DMS79 treated with DMSO at 0.1 percent for 48 hours (cell line): ENCODE measurements around the gene TXNRD1.
"Not testable (repeated sequence)": the region's sequence is repeated elsewhere in the genome, so short reads cannot be mapped to it uniquely, and the experiment has no call there.

Experiments
- DNase-seq: peaks from one replicate; lab custom pipeline; 2025; lab: John Stamatoyannopoulos, UW

Gene TXNRD1

GRCh38 chr12:104305349-104305748, 89.8 kb downstream of the TXNRD1 start:
- DNase-seq = no peak

- DNase-seq = no peak
Measured at GRCh38 chr12:104306376-104306775, 90.8 kb downstream of the TXNRD1 start.

DNA sequence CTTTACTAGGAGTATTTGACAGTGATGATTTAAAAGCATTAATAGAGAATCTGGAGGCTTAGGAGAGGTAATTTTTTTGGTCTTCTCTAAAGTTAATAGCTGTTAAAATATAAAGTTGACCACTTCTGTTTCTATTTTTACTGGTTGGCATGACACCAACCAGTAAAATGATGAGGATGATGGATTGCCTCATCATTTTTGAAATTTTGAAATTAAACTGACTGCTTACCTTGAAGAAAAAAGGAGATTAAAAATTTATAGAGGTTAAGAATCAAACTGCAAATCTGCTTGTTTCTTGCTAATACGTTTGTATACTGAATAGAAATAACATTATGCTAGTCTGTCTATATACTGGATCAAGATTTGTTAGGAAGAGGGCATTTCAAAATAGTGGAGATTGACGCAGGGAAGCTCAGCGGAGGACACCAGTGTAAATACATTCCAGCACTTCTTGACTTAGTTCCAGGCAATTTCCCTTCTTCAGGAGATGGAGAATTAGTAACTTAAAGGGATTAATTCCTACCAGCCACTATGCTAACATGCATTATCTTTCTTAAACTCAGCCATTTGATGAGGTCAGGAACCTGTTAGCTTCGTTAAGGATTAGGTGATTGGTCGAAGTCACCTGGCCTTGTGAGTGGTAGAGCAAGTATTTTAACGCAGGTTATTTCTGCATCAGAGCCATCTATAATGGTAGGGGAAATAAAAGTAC, 91.5 kb downstream of the TXNRD1 start:
- no peak for DNase-seq

DNA sequence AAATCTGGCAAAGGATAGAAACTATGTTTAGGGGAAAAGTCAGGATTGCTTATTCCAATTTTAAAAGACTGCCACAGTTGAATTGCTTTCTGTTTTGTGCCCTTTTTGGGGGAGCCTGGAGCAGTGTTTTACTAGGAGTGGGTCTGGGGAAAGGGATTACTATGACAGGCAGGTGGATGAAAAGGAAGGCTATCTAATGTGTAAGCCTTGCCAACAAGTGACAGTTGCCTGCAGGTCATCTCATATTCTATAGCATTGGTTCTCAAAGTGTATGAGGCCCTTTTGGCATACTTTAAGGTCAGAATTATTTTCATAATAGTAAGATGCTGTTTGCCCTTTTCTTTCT, 92.0 kb downstream of the TXNRD1 start:
- no peak for DNase-seq

DNA sequence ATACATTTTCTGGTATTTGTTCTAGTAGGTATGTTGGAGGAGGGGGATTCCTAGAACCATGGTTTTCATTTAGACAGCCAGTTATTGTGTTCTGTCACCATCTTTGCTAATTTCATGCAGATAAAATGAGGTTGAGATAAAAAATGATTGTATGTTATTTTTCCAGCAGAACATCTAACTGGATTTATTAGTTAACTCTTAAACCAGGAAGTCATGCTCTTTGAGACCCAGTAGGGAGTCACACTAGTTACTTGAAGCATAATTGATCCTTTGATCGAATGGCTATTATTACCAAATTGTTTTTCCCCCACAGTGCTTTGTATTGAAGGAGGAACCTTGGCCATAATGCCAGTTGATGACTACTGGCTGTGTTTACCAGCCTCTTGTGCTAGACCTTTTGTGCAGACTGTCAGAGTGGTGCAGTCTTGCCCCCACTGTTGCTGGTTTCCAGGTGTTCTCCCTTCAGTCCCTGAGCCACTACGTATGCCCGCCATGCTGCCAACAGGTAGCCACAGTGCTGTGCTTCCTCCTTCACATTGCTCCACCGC, 93.9 kb downstream of the TXNRD1 start:
- no peak for DNase-seq

GRCh38 chr12:104310751-104311633, 95.4 kb downstream of the TXNRD1 start:
- DNase-seq = no peak

GRCh38 chr12:104312202-104312601, 96.6 kb downstream of the TXNRD1 start:
- DNase-seq = no peak

GRCh38 chr12:104312654-104313053, 97.1 kb downstream of the TXNRD1 start:
- DNase-seq = no peak

- no peak for DNase-seq
Measured at GRCh38 chr12:104313568-104314241, 98.1 kb downstream of the TXNRD1 start.

DNA sequence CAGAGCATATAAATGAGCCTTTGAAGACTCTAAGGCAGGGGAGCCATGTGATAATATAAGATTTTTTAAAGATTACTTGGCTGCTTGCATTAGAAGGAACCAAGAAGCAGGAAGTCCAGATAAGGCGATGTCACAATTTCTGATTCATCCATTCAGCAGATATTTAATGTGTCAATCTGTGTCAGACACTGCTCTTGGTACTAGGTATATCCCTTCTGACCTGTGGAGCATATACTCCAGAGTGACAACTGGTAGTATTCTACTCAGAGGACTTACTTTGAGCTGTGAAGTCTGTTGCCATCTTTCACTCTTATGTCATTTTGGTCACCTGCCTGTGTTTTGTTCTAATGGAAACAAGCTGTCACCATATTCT, 98.6 kb downstream of the TXNRD1 start:
- no peak for DNase-seq

DNA sequence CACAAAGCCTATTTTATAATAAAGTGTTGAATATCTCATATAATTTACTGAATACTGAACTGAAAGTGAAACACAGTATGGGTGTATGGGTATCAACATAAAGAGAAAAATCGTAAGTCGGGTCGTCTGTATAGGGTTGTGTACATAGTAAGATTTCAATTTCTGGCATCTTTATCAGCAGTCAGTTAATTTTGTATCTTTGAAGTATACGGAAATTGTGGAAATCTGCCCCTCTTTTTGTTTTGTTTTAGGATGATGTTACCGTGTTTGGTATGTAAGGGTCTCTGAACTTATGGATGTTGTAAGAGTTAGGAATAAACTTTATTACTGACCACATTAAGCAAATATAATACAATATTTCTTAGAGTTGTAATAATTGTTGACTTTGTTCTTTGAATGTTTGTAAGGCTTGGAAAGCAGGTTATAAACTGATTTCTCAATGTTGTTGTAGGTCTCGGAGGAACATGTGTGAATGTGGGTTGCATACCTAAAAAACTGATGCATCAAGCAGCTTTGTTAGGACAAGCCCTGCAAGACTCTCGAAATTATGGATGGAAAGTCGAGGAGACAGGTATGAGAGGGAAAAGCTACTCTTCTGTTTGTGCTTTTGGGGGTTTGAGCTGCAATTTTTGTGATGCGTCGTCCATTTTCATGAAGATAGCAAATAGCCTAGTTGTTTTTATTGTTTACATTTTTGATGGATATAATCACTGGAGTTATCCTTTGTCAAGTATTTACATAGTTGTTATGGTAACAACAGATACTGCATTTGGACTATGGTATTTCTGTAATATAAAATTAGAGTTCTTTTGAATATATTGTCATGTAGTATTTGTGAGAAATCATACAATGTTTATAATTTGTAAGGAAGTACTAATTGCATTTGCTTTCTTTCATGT, 100.0 kb downstream of the TXNRD1 start:
- no peak for DNase-seq

DNA sequence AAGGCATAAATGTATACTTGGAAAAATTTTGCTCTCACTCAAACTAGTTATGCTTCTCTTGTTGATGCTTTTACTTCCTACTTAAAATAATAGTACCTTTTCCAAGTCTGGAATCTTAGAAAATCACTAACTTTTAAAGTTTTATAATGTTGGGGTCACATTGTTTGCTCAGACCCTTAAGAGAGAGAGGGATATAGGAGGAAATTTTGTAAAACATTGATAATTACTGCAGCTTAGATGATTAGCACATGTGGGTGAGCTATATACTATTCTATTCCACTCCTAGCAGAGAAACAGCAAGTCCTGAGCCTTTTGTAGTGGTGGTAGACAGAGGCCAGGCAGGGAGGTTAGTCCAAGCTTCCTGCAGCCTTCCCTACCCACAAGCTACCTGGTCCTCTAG, 101.4 kb downstream of the TXNRD1 start:
- no peak for DNase-seq

DNA sequence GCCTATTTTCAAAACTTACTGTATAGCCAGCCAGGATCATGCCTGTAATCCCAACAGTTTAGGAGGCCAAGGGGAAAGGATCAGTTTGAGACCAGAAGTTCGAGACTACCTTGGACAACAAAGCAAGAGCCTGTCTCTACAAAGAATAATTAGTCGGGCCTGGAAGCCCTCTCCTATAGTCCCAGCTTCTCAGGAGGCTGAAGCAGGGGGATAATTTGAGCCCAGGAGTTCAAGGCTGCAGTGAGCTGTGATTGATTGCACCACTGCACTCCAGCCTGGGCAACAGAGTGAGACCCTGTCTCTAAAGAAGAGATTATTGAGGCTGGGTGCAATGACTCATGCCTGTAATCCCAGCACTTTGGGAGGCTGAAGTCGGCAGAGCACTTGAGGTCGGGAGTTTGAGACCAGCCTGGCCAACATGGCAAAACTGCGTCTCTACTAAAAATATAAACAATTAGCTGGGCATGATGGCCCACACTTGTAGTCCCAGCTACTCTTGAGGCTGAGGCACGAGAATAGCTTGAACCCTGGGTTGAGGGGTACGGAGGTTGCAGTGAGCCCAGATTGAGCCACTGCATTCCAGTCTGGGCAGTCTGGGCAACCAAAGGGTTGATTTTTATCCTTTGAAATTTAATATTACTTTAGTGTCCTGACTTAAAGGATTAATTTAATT, 102.1 kb downstream of the TXNRD1 start:
- no peak for DNase-seq

DNA sequence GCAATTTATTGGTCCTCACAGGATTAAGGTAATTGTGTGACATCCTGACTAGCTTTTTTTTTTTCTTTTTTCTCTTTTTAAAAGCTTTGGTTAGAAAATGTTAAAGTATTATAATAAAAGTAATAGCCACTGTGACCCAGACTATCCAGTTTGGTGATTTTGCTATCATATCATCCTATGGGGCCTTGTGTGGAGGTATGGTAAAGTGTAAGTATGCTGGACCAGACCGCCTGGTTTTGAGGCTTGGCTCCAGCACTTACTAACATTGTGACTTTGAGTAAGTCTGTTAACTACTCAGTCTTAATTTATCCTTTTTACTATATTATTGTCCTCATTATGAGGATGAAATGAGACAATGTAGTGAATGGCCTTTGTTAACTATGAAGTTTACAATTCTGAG, 103.4 kb downstream of the TXNRD1 start:
- no peak for DNase-seq

DNA sequence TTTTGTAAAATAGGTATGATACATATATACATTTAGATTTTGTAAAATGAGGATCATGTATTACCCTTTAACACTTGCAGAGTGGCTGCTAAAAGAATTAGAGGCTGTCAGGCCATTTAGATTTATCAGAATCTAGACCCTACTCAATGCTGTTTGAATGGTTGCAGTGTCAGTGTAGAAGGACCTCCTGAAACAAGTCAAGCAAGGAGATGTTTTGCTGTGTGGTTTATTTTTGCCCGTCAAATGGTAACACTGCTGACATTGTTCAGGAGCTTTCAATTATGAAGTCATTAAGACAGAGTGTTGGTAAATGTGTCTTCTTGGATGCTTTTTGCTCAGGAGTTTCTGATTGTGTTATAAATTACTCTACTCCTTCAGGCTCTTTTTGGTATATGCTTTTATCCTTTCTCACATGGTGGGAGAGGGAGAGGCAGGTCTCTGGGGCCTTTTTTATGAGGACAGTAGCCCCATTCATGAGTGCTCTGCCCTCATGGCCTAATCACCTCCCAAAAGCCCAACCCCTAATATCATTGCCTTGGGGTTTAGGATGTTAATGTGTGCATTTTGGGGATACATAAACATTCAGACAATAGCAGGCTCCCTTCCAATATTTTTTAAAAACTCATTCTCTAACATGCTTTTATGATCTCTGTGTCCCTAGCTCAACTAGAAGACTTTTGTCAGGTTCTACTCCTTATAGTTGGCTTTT, 104.5 kb downstream of the TXNRD1 start:
- DNase-seq = no peak

- no peak for DNase-seq
Measured at GRCh38 chr12:104320627-104321024, 105.0 kb downstream of the TXNRD1 start.

DNA sequence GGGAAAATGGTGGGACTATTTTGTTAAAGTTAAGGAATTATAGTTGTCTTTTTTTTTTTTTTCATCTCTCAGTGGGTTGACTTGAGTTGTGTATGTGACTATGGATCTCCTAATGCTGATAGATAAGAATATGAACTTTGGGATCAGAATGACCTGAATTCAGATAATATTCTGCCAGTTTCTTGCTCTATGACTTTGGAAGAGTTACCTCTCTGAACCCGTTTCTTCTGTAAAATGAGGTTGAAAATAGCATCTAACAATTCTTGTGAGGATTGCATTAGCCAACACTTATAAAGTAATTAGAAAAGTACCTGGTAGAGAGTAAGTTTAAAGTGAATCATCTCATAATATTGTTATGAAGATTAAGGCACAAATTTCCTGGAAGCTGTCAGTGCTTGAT, 106.4 kb downstream of the TXNRD1 start:
- no peak for DNase-seq

DNA sequence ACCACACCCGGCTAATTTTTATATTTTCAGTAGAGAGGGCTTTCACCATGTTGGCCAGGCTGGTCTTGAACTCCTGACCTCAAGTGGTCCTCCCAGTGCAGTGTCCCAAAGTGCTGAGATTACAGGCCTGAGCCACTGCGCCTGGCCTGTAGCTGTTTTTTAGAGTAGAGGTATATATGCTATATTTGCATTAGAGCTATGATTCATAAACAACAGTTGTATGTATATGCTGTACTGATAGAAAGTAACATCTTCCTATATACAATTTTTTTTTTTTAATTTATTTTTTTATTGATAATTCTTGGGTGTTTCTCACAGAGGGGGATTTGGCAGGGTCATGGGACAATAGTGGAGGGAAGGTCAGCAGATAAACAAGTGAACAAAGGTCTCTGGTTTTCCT, 107.0 kb downstream of the TXNRD1 start:
- not testable (repeated sequence) for DNase-seq

GRCh38 chr12:104323899-104324298, 108.3 kb downstream of the TXNRD1 start:
- DNase-seq = no peak

DNA sequence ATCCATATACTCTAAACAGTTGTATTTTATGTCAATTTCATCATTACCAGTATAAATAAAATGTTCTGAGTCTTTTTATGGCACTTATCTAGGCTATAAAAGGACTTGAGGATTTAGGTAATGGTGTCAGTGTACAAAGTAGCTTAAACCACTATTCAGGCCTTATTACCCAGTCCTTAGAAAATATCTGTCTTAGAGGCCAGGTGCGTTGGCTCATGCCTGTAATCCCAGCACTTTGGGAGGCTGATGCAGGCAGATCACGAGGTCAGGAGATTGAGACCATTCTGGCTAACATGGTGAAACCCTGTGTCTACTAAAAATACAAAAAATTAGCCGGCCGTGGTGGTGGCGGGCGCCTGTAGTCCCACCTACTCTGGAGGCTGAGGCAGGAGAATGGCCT, 112.7 kb downstream of the TXNRD1 start:
- not testable (repeated sequence) for DNase-seq
